Cardiac septum (tissue), 1 donor: Measurements from ENCODE around the gene ARRB2. TPM values are rescaled to one million over a fixed set of nuclear protein-coding genes. Genes with fewer than 3 reads are reported as not detected.

ENCODE experiments used
- DNase-seq: peaks from one replicate; pipeline ENCODE4 v3.0.0-alpha.2; 2020; ENCODE audit warnings: low spot score
- intact Hi-C: fragments of 100-400 bp; cut with DNase I; formaldehyde crosslinking; loops from one replicate; pipeline ENCODE4 v1.14.0; 2022
- total RNA-seq: library from RNA; stranded (reverse); fragmentation: NEBNext Ultra II Directional; extraction: Animal tissue kit (Norgen Biotek cat#: 25700); gene quantifications from one replicate; pipeline ENCODE4 v1.2.1, GENCODE V29; 2021
- donor health status: DM: no; HTN: no; CAD: no.

Gene ARRB2
- total RNA-seq, 1 donor from 2014 or later: 20.8 TPM

GRCh38 chr17:4721203-4722135, 11.0 kb downstream of the ARRB2 start:
- DNase-seq: no peak
- intact Hi-C loops: no loop called here

GRCh38 chr17:4722678-4723240, 12.3 kb downstream of the ARRB2 start:
- DNase-seq: no peak
- intact Hi-C loops: no loop called here

- intact Hi-C loops: no loop called here
- DNase-seq: no peak
Observed at GRCh38 chr17:4724650-4725049, 14.2 kb downstream of the ARRB2 start.

GRCh38 chr17:4725646-4726310, 15.3 kb downstream of the ARRB2 start:
- no peak for DNase-seq
- intact Hi-C loops: no loop called here

- no peak for DNase-seq
- intact Hi-C loops: no loop called here
Observed at GRCh38 chr17:4728124-4728523, 17.7 kb downstream of the ARRB2 start.

GRCh38 chr17:4733073-4733531, 22.7 kb downstream of the ARRB2 start:
- DNase-seq: no peak

GRCh38 chr17:4734857-4735475, 24.5 kb downstream of the ARRB2 start:
- intact Hi-C loops: loop anchor here (5.0 kb wide), 2 partner anchors 52 to 152 kb away; partner anchors contain the start of genes GLTPD2 and VMO1
- no peak for DNase-seq

More at GRCh38 chr17:4733073-4733531, 22.7 kb downstream of the ARRB2 start:
- intact Hi-C loops: loop anchor here (5.0 kb wide), 2 partner anchors 54 to 154 kb away; partner anchors contain the start of genes GLTPD2 and VMO1

GRCh38 chr17:4735876-4736651, 25.6 kb downstream of the ARRB2 start:
- intact Hi-C loops: no loop called here
- DNase-seq: no peak

GRCh38 chr17:4738136-4739121, 28.0 kb downstream of the ARRB2 start:
- intact Hi-C loops: no loop called here
- no peak for DNase-seq

- intact Hi-C loops: no loop called here
- DNase-seq: no peak
Observed at GRCh38 chr17:4739122-4740024, 28.9 kb downstream of the ARRB2 start, which contains the start of the genes CXCL16 and ZMYND15. Gene CXCL16 (minus strand): TSS chr17:4739928. CDS start chr17:4739339, 589 bp downstream. Gene ZMYND15 (plus strand): TSS chr17:4739833. CDS start chr17:4740549, 716 bp downstream.

- intact Hi-C loops: no loop called here
- no peak for DNase-seq
Observed at GRCh38 chr17:4740025-4740351, 29.6 kb downstream of the ARRB2 start.

- no peak for DNase-seq
- intact Hi-C loops: no loop called here
Observed at GRCh38 chr17:4740584-4740983, 30.2 kb downstream of the ARRB2 start.

GRCh38 chr17:4741544-4741943, 31.1 kb downstream of the ARRB2 start:
- intact Hi-C loops: no loop called here
- no peak for DNase-seq

GRCh38 chr17:4742133-4742532, 31.7 kb downstream of the ARRB2 start:
- DNase-seq: no peak
- intact Hi-C loops: no loop called here

- no peak for DNase-seq
- intact Hi-C loops: no loop called here
Observed at GRCh38 chr17:4742629-4743028, 32.2 kb downstream of the ARRB2 start.

- DNase-seq: no peak
- intact Hi-C loops: no loop called here
Observed at GRCh38 chr17:4743216-4743615, 32.8 kb downstream of the ARRB2 start.

GRCh38 chr17:4743898-4744297, 33.5 kb downstream of the ARRB2 start:
- no peak for DNase-seq
- intact Hi-C loops: no loop called here
